Measurements from ENCODE around the gene RIPOR3. TPM values are rescaled to one million over a fixed set of nuclear protein-coding genes. Genes with fewer than 3 reads are reported as not detected.

Gene RIPOR3
- total and polyA plus RNA-seq, 9 of the 15 experiments (the other 6 are each of a cell fraction or from before 2014, with no cell fraction given) = 3.3 to 62.7 (median 21.4) TPM

GRCh38 chr20:50589548-50590347, 101.6 kb downstream of the RIPOR3 start (continued):
- TF ChIP-seq MEIS2 (IDR thresholded peaks at IDR 0.05; ENCODE audit: partially characterized antibody) = no peak
- TF ChIP-seq MEF2A (IDR thresholded peaks at IDR 0.05; ENCODE audit: control insufficient read depth, low read depth, low read length) = no peak
- no peak for TF ChIP-seq MCM2 (IDR thresholded peaks at IDR 0.05; ENCODE audit: low read depth)
- no peak for TF ChIP-seq TEAD4 (IDR thresholded peaks at IDR 0.05; ENCODE audit: low read length)
- TF ChIP-seq TEAD4 (CRISPR knock-in tag; IDR thresholded peaks at IDR 0.05; ENCODE audit: borderline replicate concordance) = no peak
- peak; percentile 83 for TF ChIP-seq ZNF316 (IDR thresholded peaks at IDR 0.05)
- TF ChIP-seq STAT6 (CRISPR knock-in tag; IDR thresholded peaks at IDR 0.05) = no peak
- TF ChIP-seq MAZ (CRISPR knock-in tag; conservative IDR thresholded peaks at IDR 0.05 in 1 of 2, IDR thresholded peaks at IDR 0.05 in 1 of 2) = no peak
- TF ChIP-seq POLR3A (IDR thresholded peaks at IDR 0.05; ENCODE audit: borderline replicate concordance, extremely low read depth, insufficient read depth, insufficient read length) = no peak
- no peak for TF ChIP-seq HOXB6 (CRISPR knock-in tag; IDR thresholded peaks at IDR 0.05; ENCODE audit: borderline replicate concordance)
- TF ChIP-seq SMC3 (conservative IDR thresholded peaks at IDR 0.05; ENCODE audit: insufficient read depth, low read depth, low read length) = no peak
- TF ChIP-seq FOXJ2 (tag; IDR thresholded peaks at IDR 0.05) = no peak

Measured in K562 (cell line).